Measurements from ENCODE around the gene RHBDD1.

The RHBDD1 gene

DNA sequence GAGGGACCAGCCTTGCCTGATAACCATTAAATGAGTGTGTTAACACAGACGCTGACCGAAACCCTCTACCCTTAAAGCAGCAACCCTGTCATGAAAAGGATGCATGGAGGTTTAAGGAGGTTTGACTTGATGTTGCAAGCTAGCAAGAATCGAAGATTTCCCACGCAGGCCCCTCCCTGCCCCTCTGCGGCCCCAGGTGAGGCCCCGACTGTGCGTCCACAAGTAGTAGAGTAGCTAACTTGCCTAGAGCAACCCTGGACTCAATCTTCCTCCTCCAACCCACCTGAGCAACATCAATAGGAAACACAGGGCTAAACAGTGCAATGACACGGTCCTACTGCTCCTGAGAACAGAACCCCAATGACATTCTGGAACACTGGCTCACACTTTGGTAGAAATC is 178.0 kb downstream of the RHBDD1 start:
- Histone ChIP-seq H3K9me3 (ENCODE audit: insufficient read depth, low read length) (no peaks in the 10 kb centered on the region), H2AFZ (ENCODE audit: low read depth, low read length, severe bottlenecking) (no peak overlapping the region), H3K27ac (ENCODE audit: low read depth, low read length) (no peak overlapping the region), H3F3A (ENCODE audit: insufficient read depth) (no peaks in the 10 kb centered on the region), H4K20me1 (ENCODE audit: low read depth, low read length) (no peaks in the 10 kb centered on the region), H3K36me3 (ENCODE audit: low read length) (no peaks in the 10 kb centered on the region), H3K4me2 (ENCODE audit: low read depth, low read length, poor library complexity, severe bottlenecking) (no peak overlapping the region), H3K79me2 (ENCODE audit: insufficient read depth, low read length) (no peaks in the 10 kb centered on the region), H3K9ac (ENCODE audit: low read length) (no peak overlapping the region), H3K27me3 (ENCODE audit: low read length) (no peaks in the 10 kb centered on the region), H3K9me2 (replicated peaks; ENCODE audit: insufficient read depth, low read length) (no peaks in the 10 kb centered on the region), H3K4me3 (ENCODE audit: insufficient read depth, low read length, poor library complexity, severe bottlenecking) (no peak overlapping the region)
- TF ChIP-seq, protein P1, sequence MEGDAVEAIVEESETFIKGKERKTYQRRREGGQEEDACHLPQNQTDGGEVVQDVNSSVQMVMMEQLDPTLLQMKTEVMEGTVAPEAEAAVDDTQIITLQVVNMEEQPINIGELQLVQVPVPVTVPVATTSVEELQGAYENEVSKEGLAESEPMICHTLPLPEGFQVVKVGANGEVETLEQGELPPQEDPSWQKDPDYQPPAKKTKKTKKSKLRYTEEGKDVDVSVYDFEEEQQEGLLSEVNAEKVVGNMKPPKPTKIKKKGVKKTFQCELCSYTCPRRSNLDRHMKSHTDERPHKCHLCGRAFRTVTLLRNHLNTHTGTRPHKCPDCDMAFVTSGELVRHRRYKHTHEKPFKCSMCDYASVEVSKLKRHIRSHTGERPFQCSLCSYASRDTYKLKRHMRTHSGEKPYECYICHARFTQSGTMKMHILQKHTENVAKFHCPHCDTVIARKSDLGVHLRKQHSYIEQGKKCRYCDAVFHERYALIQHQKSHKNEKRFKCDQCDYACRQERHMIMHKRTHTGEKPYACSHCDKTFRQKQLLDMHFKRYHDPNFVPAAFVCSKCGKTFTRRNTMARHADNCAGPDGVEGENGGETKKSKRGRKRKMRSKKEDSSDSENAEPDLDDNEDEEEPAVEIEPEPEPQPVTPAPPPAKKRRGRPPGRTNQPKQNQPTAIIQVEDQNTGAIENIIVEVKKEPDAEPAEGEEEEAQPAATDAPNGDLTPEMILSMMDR (IDR thresholded peaks at IDR 0.05; ENCODE audit: insufficient read depth, low read length, poor library complexity, severe bottlenecking): no peak
- TF ChIP-seq EZH2phosphoT487 (conservative IDR thresholded peaks at IDR 0.05; ENCODE audit: low read length): no peak

DNA sequence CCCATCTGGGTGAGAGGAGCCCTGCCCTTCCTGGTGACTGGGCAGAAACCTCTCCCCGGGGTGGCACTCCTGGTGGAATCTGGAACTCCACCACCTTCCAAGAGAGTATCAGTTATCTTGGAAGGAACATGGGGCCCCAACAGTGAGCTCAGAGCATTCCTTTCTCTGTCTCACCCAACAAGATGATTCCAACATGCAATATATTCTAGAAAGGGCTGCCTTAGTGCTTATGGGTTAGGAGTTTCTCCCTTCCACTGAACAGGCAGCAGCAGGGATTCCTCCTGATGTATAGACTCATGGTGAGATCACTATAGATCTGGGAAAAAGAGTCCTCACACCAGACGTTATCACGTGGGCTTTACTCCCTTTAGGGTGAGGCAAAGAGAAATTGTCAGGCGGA is 181.0 kb downstream of the RHBDD1 start:
- Histone ChIP-seq H2AFZ (ENCODE audit: low read depth, low read length, severe bottlenecking) (no peak overlapping the region), H3K27me3 (ENCODE audit: low read length) (no peaks in the 10 kb centered on the region), H3K36me3 (ENCODE audit: low read length) (no peaks in the 10 kb centered on the region), H3F3A (ENCODE audit: insufficient read depth) (no peaks in the 10 kb centered on the region), H3K27ac (ENCODE audit: low read depth, low read length) (no peak overlapping the region), H3K9me3 (ENCODE audit: insufficient read depth, low read length) (no peaks in the 10 kb centered on the region), H3K9me2 (replicated peaks; ENCODE audit: insufficient read depth, low read length) (no peaks in the 10 kb centered on the region), H4K20me1 (ENCODE audit: low read depth, low read length) (no peaks in the 10 kb centered on the region), H3K9ac (ENCODE audit: low read length) (no peak overlapping the region), H3K4me2 (ENCODE audit: low read depth, low read length, poor library complexity, severe bottlenecking) (no peak overlapping the region), H3K4me3 (ENCODE audit: insufficient read depth, low read length, poor library complexity, severe bottlenecking) (no peak overlapping the region), H3K79me2 (ENCODE audit: insufficient read depth, low read length) (no peaks in the 10 kb centered on the region)
- no peak for TF ChIP-seq EZH2phosphoT487 (conservative IDR thresholded peaks at IDR 0.05; ENCODE audit: low read length)
- TF ChIP-seq, protein P1 (IDR thresholded peaks at IDR 0.05; ENCODE audit: insufficient read depth, low read length, poor library complexity, severe bottlenecking): no peak

DNA sequence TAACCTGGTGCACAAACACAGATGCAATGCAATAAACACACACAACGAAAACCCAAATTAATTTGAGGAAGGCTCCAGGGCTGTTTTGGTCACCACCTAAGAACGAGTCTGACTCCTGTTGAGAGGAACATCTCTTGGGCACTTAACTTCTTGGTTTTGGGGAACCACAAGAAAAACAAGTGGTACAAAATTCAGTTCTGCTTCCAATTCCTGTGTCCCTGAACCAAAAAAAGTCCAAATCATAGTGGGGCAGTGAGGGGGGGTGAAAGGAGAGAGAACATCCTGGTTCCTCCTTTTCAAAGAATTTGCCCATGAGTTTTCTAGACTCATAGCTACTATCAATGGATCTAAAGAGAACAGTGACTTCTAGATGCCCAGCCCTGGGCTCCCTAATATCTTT is 184.6 kb downstream of the RHBDD1 start:
- Histone ChIP-seq H3F3A (ENCODE audit: insufficient read depth) (no peaks in the 10 kb centered on the region), H3K9me2 (replicated peaks; ENCODE audit: insufficient read depth, low read length) (no peaks in the 10 kb centered on the region), H3K9ac (ENCODE audit: low read length) (no peak overlapping the region), H3K79me2 (ENCODE audit: insufficient read depth, low read length) (no peaks in the 10 kb centered on the region), H4K20me1 (ENCODE audit: low read depth, low read length) (no peaks in the 10 kb centered on the region), H3K36me3 (ENCODE audit: low read length) (no peaks in the 10 kb centered on the region; the same call in 1 of the 2 replicates), H3K4me3 (ENCODE audit: insufficient read depth, low read length, poor library complexity, severe bottlenecking) (no peak overlapping the region), H3K4me2 (ENCODE audit: low read depth, low read length, poor library complexity, severe bottlenecking) (no peak overlapping the region), H3K9me3 (ENCODE audit: insufficient read depth, low read length) (no peaks in the 10 kb centered on the region), H3K27me3 (ENCODE audit: low read length) (no peaks in the 10 kb centered on the region), H3K27ac (ENCODE audit: low read depth, low read length) (no peak overlapping the region), H2AFZ (ENCODE audit: low read depth, low read length, severe bottlenecking) (no peak overlapping the region)
- no peak for TF ChIP-seq EZH2phosphoT487 (conservative IDR thresholded peaks at IDR 0.05; ENCODE audit: low read length)
- TF ChIP-seq, protein P1 (IDR thresholded peaks at IDR 0.05; ENCODE audit: insufficient read depth, low read length, poor library complexity, severe bottlenecking): no peak

Data from SU-DHL-6 (cell line).